ENCODE measurements around the gene RBM10.

GRCh38 chrX:47101206-47101605 is 43.8 kb upstream of the RBM10 start:
- TF ChIP-seq POLR2AphosphoS5 (IDR thresholded peaks at IDR 0.05; ENCODE audit: low read depth, low read length) (no peak), POLR2A (IDR thresholded peaks at IDR 0.05; ENCODE audit: low read depth, low read length) (no peak)
